Mucosa of stomach (tissue), 1 donor: Measurements from ENCODE around the gene PRKG1.
"Not testable (repeated sequence)": the region's sequence is repeated elsewhere in the genome, so short reads cannot be mapped to it uniquely, and the experiment has no call there.

Experiments
- H3K27me3 ChIP-seq: one replicate; pipeline ENCODE4 v1.7.0; 2013; ENCODE audit warnings: mild to moderate bottlenecking, low read length; ENCODE audit not compliant: control insufficient read depth, insufficient read depth
- H3K36me3 ChIP-seq: one replicate; pipeline ENCODE4 v1.7.0; 2013; ENCODE audit warnings: low read length; ENCODE audit not compliant: control insufficient read depth, insufficient read depth
- H3K4me1 ChIP-seq: one replicate; pipeline ENCODE4 v1.7.0; 2013; ENCODE audit warnings: mild to moderate bottlenecking, low read length; ENCODE audit not compliant: control insufficient read depth, insufficient read depth
- H3K4me3 ChIP-seq: one replicate; pipeline ENCODE4 v1.7.0; 2013; ENCODE audit warnings: low read length
- H3K9ac ChIP-seq: one replicate; pipeline ENCODE4 v1.7.0; 2013; ENCODE audit warnings: mild to moderate bottlenecking, low read length, moderate library complexity
- H3K9me3 ChIP-seq: one replicate; pipeline ENCODE4 v1.7.0; 2013; ENCODE audit warnings: mild to moderate bottlenecking, low read length, moderate library complexity; ENCODE audit not compliant: control insufficient read depth
- donor health status: Pancreatic carcinoma.

PRKG1 gene

GRCh38 chr10:51389415-51390321 is 315.4 kb downstream of the PRKG1 start:
- Histone ChIP-seq H3K4me1 (peaks cover 15% of the 10 kb centered on the region), H3K9me3 (no peaks in the 10 kb centered on the region), H3K27me3 (no peaks in the 10 kb centered on the region), H3K4me3 (no peak overlapping the region), H3K36me3 (no peaks in the 10 kb centered on the region), H3K9ac (no peak overlapping the region)

- not testable (repeated sequence) for H3K27me3 ChIP-seq, H3K9me3 ChIP-seq, H3K9ac ChIP-seq, H3K4me3 ChIP-seq, H3K36me3 ChIP-seq
- peaks cover 17% of the 10 kb centered on the region for H3K4me1 ChIP-seq
Observed at GRCh38 chr10:51393006-51393405, 318.7 kb downstream of the PRKG1 start.

GRCh38 chr10:51394039-51394438 is 319.8 kb downstream of the PRKG1 start:
- H3K4me1 ChIP-seq, result peaks cover 25% of the 10 kb centered on the region
- H3K27me3 ChIP-seq, result no peaks in the 10 kb centered on the region
- no peaks in the 10 kb centered on the region for H3K36me3 ChIP-seq
- H3K9ac ChIP-seq, result no peak overlapping the region
- H3K4me3 ChIP-seq, result no peak overlapping the region
- no peaks in the 10 kb centered on the region for H3K9me3 ChIP-seq

GRCh38 chr10:51397244-51397643 is 323.0 kb downstream of the PRKG1 start:
- Histone ChIP-seq H3K4me1 (peaks cover 26% of the 10 kb centered on the region), H3K36me3 (no peaks in the 10 kb centered on the region), H3K9ac (no peak overlapping the region), H3K4me3 (no peak overlapping the region), H3K27me3 (no peaks in the 10 kb centered on the region), H3K9me3 (no peaks in the 10 kb centered on the region)

- Histone ChIP-seq H3K27me3 (no peaks in the 10 kb centered on the region), H3K4me1 (peaks cover 26% of the 10 kb centered on the region), H3K36me3 (no peaks in the 10 kb centered on the region), H3K9me3 (no peaks in the 10 kb centered on the region), H3K9ac (no peak overlapping the region), H3K4me3 (no peak overlapping the region)
Observed at GRCh38 chr10:51397695-51398094, 323.4 kb downstream of the PRKG1 start.

GRCh38 chr10:51399840-51400239 is 325.6 kb downstream of the PRKG1 start:
- no peaks in the 10 kb centered on the region for H3K27me3 ChIP-seq
- H3K36me3 ChIP-seq, result no peaks in the 10 kb centered on the region
- no peak overlapping the region for H3K9ac ChIP-seq
- no peak overlapping the region for H3K4me3 ChIP-seq
- peaks cover 26% of the 10 kb centered on the region for H3K4me1 ChIP-seq
- no peaks in the 10 kb centered on the region for H3K9me3 ChIP-seq

GRCh38 chr10:51400392-51401096 is 326.3 kb downstream of the PRKG1 start:
- Histone ChIP-seq H3K9ac (no peak overlapping the region), H3K4me3 (no peak overlapping the region), H3K9me3 (no peaks in the 10 kb centered on the region), H3K4me1 (peaks cover 26% of the 10 kb centered on the region), H3K27me3 (no peaks in the 10 kb centered on the region), H3K36me3 (no peaks in the 10 kb centered on the region)

- H3K27me3 ChIP-seq, result no peaks in the 10 kb centered on the region
- H3K36me3 ChIP-seq, result no peaks in the 10 kb centered on the region
- no peak overlapping the region for H3K4me3 ChIP-seq
Observed at GRCh38 chr10:51403521-51403920, 329.2 kb downstream of the PRKG1 start.

GRCh38 chr10:51405580-51406351 is 331.5 kb downstream of the PRKG1 start:
- no peak overlapping the region for H3K4me3 ChIP-seq
- H3K36me3 ChIP-seq, result no peaks in the 10 kb centered on the region
- no peaks in the 10 kb centered on the region for H3K27me3 ChIP-seq
- H3K9me3 ChIP-seq, result no peaks in the 10 kb centered on the region
- no peak overlapping the region for H3K9ac ChIP-seq
- no peaks in the 10 kb centered on the region for H3K4me1 ChIP-seq

More at GRCh38 chr10:51403521-51403920, 329.2 kb downstream of the PRKG1 start:
- Histone ChIP-seq H3K4me1 (peaks cover 10% of the 10 kb centered on the region), H3K9me3 (no peaks in the 10 kb centered on the region), H3K9ac (no peak overlapping the region)

GRCh38 chr10:51406581-51406980 is 332.3 kb downstream of the PRKG1 start:
- Histone ChIP-seq H3K27me3 (no peaks in the 10 kb centered on the region), H3K36me3 (no peaks in the 10 kb centered on the region), H3K4me1 (no peaks in the 10 kb centered on the region), H3K4me3 (no peak overlapping the region), H3K9ac (no peak overlapping the region), H3K9me3 (no peaks in the 10 kb centered on the region)

GRCh38 chr10:51416494-51416893 is 342.2 kb downstream of the PRKG1 start:
- Histone ChIP-seq H3K27me3 (no peaks in the 10 kb centered on the region), H3K4me3 (no peak overlapping the region), H3K4me1 (no peaks in the 10 kb centered on the region), H3K9me3 (no peaks in the 10 kb centered on the region), H3K9ac (no peak overlapping the region), H3K36me3 (no peaks in the 10 kb centered on the region)
